ENCODE results near the gene IDS.
"Not testable (repeated sequence)": the region's sequence is repeated elsewhere in the genome, so short reads cannot be mapped to it uniquely, and the experiment has no call there.

The IDS gene, protein sequence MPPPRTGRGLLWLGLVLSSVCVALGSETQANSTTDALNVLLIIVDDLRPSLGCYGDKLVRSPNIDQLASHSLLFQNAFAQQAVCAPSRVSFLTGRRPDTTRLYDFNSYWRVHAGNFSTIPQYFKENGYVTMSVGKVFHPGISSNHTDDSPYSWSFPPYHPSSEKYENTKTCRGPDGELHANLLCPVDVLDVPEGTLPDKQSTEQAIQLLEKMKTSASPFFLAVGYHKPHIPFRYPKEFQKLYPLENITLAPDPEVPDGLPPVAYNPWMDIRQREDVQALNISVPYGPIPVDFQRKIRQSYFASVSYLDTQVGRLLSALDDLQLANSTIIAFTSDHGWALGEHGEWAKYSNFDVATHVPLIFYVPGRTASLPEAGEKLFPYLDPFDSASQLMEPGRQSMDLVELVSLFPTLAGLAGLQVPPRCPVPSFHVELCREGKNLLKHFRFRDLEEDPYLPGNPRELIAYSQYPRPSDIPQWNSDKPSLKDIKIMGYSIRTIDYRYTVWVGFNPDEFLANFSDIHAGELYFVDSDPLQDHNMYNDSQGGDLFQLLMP

DNA sequence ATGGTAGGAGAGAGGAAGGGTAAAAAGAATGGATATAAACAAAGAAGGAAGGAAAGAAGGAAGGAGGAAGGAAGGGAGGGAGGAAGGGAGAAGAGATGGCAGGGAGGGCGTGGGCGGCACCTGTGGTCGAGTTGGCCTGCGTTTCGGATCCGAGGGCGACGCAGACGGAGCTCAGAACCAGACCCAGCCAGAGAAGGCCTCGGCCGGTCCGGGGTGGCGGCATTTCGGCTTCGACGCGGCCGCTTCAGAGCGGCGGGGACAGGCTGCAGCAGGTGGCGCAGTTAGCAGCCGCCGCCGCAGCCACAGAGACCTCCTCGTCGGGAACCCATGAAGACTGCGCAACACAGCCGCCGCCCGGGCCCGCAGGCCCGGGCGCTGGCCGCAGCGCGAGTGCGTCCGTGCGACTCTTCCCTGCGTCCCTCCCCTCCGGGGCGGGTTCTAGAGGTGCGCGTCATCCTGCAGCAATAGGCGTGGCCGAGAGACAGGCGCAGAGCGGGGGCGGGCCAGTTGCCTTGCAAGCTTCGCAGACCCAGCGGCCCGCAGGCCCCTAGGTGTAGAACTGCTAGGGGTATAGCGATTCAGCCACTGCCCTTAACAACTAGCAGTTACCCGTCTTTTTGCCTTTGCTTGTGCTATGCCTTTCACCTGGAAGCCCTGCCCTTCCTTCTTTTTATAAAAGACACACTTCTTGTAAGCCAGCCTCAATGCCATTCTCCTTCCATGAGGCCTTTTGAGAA, at the start of gene IDS:
IDS (minus strand) TSS at position 392 of the 737 bp plus-strand sequence; CDS start at position 223, 169 bp downstream.
- peak; percentile 75 to 81 for DNase-seq (ENCODE audit: low spot score in 2 of 2)
- ATAC-seq (ENCODE audit: low read depth): peak; percentile 72
- H3K36me3 Mint-ChIP-seq: peaks cover 7% of the 10 kb centered on the region
- H3K27me3 Mint-ChIP-seq: no peaks in the 10 kb centered on the region
- H3K4me1 Mint-ChIP-seq: peaks cover 11% of the 10 kb centered on the region
- H3K9me3 Mint-ChIP-seq: no peaks in the 10 kb centered on the region
- peak within 1 kb of the TSS; percentile 95 for H3K4me3 Mint-ChIP-seq
- H3K27ac Mint-ChIP-seq: peak within 1 kb of the TSS; percentile 100

GRCh38 chrX:149551939-149552248, 46.8 kb upstream of the IDS start:
- H3K36me3 Mint-ChIP-seq; ATAC-seq (ENCODE audit: low read depth); H3K27ac Mint-ChIP-seq; H3K27me3 Mint-ChIP-seq; H3K4me3 Mint-ChIP-seq; H3K4me1 Mint-ChIP-seq; H3K9me3 Mint-ChIP-seq; DNase-seq (ENCODE audit: low spot score in 2 of 2): not testable (repeated sequence)

GRCh38 chrX:149551245-149551938, 46.3 kb upstream of the IDS start:
- not testable (repeated sequence) for ATAC-seq (ENCODE audit: low read depth); DNase-seq (ENCODE audit: low spot score in 2 of 2); H3K27ac Mint-ChIP-seq; H3K4me1 Mint-ChIP-seq; H3K4me3 Mint-ChIP-seq; H3K9me3 Mint-ChIP-seq; H3K27me3 Mint-ChIP-seq; H3K36me3 Mint-ChIP-seq

DNA sequence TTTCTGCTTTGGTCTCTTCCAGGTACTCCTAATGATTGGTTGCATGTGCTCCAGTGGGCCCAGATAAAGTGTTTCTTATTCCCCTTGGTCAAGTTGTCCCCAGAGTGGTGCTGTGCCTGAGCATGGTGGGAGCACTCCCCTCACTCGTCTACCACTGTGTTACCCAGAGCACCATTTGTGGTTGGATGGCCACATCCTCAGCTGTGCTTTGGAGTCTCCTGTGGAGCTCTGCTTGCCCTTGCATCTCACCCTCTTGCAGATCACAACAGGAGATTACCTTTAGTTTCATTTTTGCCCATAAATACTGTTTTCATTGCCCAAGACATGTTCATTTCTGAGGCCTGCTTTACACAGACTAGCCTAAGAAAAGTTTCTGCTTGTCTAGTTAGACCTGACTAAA, 45.3 kb upstream of the IDS start:
- H3K27ac Mint-ChIP-seq; ATAC-seq (ENCODE audit: low read depth); H3K36me3 Mint-ChIP-seq; H3K4me1 Mint-ChIP-seq; H3K4me3 Mint-ChIP-seq; H3K27me3 Mint-ChIP-seq; DNase-seq (ENCODE audit: low spot score in 2 of 2); H3K9me3 Mint-ChIP-seq: not testable (repeated sequence)

- not testable (repeated sequence) for DNase-seq (ENCODE audit: low spot score in 2 of 2); H3K36me3 Mint-ChIP-seq; H3K27me3 Mint-ChIP-seq; H3K9me3 Mint-ChIP-seq; ATAC-seq (ENCODE audit: low read depth); H3K4me1 Mint-ChIP-seq; H3K27ac Mint-ChIP-seq; H3K4me3 Mint-ChIP-seq
Observed at GRCh38 chrX:149549701-149550100, 44.6 kb upstream of the IDS start, which contains the start of gene HSFX3. Gene HSFX3 (minus strand): TSS chrX:149549924. CDS start chrX:149549852, 72 bp downstream.

DNA sequence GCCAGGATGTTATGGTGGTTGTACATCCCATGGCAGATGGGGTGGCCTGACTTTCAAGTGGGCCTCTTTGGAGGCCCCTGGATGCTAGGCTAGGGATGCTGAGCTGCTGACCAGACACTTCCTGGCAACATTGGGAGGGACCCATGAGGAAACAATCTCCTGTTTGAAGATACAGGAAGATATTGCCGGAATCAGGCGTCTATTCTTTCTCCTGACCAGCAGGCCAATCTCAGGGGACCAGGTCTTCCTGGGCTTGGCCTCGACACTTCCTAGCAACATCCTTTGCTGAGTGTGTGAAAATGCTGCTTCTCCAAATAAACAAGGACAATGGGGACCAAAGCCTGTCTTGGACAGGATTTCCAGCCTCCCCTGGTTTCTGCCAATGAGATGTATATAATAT, 42.7 kb upstream of the IDS start:
- not testable (repeated sequence) for H3K36me3 Mint-ChIP-seq; H3K4me1 Mint-ChIP-seq; DNase-seq (ENCODE audit: low spot score in 2 of 2); H3K4me3 Mint-ChIP-seq; ATAC-seq (ENCODE audit: low read depth); H3K9me3 Mint-ChIP-seq; H3K27me3 Mint-ChIP-seq; H3K27ac Mint-ChIP-seq

GRCh38 chrX:149546962-149547361, 41.9 kb upstream of the IDS start:
- not testable (repeated sequence) for DNase-seq (ENCODE audit: low spot score in 2 of 2); ATAC-seq (ENCODE audit: low read depth); H3K4me3 Mint-ChIP-seq; H3K27me3 Mint-ChIP-seq; H3K4me1 Mint-ChIP-seq; H3K27ac Mint-ChIP-seq; H3K9me3 Mint-ChIP-seq; H3K36me3 Mint-ChIP-seq

GRCh38 chrX:149545545-149546543, 40.7 kb upstream of the IDS start:
- H3K27ac Mint-ChIP-seq; H3K4me3 Mint-ChIP-seq; H3K27me3 Mint-ChIP-seq; H3K36me3 Mint-ChIP-seq; DNase-seq (ENCODE audit: low spot score in 2 of 2); H3K9me3 Mint-ChIP-seq; H3K4me1 Mint-ChIP-seq: not testable (repeated sequence)
- ATAC-seq (ENCODE audit: low read depth): peak; percentile 18

GRCh38 chrX:149541521-149542047, 36.5 kb upstream of the IDS start:
- peaks cover 2% of the 10 kb centered on the region for H3K36me3 Mint-ChIP-seq
- H3K27me3 Mint-ChIP-seq: no peaks in the 10 kb centered on the region
- DNase-seq (ENCODE audit: low spot score in 2 of 2) (no peak), ATAC-seq (ENCODE audit: low read depth) (no peak)
- H3K4me1 Mint-ChIP-seq: peaks cover 8% of the 10 kb centered on the region
- peak overlapping the region; percentile 100 for H3K27ac Mint-ChIP-seq
- H3K9me3 Mint-ChIP-seq: no peaks in the 10 kb centered on the region
- peak overlapping the region; percentile 96 for H3K4me3 Mint-ChIP-seq

- Mint-ChIP-seq H3K36me3 (peaks cover 2% of the 10 kb centered on the region), H3K27me3 (no peaks in the 10 kb centered on the region), H3K4me3 (peak within 1 kb of the TSS; percentile 96), H3K27ac (peak within 1 kb of the TSS; percentile 100), H3K9me3 (no peaks in the 10 kb centered on the region), H3K4me1 (peaks cover 10% of the 10 kb centered on the region)
- ATAC-seq (ENCODE audit: low read depth) (peak; percentile 67), DNase-seq (ENCODE audit: low spot score in 2 of 2) (peak; percentile 39 to 69)
Observed at GRCh38 chrX:149540621-149541520, 35.8 kb upstream of the IDS start, which contains the start of gene EOLA1. Gene EOLA1 (plus strand): TSS chrX:149541012. CDS start chrX:149545631, 4,619 bp downstream.

DNA sequence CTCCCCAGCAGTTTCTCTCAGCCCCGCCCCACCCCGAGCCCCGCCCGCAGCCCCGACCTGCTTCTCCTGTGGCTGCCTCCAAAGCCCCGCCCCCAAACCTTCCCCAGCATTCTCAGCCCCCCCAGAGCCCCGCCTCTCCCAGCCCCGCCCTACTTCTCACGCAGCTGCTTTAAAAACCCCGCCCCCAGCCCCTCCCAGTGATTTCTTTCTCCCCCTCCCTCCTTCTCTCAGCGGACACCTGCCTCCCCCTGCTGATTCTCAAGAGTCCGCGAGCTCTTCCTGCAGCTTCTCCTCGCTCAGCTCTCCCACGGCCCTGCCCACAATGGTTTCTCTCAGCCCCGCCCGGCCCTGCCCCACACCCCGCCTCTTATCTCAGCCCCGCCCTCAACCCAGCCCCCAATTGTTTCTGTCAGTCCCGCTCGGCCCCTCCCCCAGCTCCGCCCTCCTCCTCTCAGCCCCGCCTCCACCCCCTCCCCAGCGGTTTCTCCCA, 35.1 kb upstream of the IDS start:
- ATAC-seq (ENCODE audit: low read depth): peak; percentile 41
- Mint-ChIP-seq H3K9me3 (no peaks in the 10 kb centered on the region), H3K36me3 (peaks cover 7% of the 10 kb centered on the region), H3K27me3 (no peaks in the 10 kb centered on the region), H3K4me1 (peaks cover 10% of the 10 kb centered on the region), H3K27ac (peak overlapping the region; percentile 100), H3K4me3 (peak overlapping the region; percentile 96)
- peak; percentile 65 to 77 for DNase-seq (ENCODE audit: low spot score in 2 of 2)

Data from memory B cell (primary cell).